ENCODE data around the gene RIT2.

DNA sequence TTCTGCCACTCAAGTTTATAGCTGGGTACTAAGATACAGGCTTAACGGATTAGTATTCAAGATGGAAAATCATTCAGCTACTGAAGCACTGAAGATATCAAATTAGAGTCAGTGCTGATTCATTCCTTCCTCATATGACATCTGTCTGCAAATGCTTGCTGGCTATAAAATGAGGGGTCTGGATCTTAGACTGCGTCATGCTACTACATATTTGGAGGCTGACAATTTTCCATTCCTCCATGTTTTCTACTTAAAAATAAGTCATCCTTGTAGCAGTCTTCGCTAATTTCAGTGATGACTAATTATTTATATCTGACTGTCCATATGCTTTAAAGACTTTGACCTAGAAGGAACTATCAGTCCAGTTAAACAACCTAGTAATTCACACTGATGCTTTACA, 233.4 kb downstream of the RIT2 start:
- TF ChIP-seq, protein P1, sequence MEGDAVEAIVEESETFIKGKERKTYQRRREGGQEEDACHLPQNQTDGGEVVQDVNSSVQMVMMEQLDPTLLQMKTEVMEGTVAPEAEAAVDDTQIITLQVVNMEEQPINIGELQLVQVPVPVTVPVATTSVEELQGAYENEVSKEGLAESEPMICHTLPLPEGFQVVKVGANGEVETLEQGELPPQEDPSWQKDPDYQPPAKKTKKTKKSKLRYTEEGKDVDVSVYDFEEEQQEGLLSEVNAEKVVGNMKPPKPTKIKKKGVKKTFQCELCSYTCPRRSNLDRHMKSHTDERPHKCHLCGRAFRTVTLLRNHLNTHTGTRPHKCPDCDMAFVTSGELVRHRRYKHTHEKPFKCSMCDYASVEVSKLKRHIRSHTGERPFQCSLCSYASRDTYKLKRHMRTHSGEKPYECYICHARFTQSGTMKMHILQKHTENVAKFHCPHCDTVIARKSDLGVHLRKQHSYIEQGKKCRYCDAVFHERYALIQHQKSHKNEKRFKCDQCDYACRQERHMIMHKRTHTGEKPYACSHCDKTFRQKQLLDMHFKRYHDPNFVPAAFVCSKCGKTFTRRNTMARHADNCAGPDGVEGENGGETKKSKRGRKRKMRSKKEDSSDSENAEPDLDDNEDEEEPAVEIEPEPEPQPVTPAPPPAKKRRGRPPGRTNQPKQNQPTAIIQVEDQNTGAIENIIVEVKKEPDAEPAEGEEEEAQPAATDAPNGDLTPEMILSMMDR (IDR thresholded peaks at IDR 0.05; ENCODE audit: low read depth, low read length) = no peak
- no peak for TF ChIP-seq EZH2phosphoT487 (IDR thresholded peaks at IDR 0.05; ENCODE audit: low read depth)

Data from OCI-LY3 (cell line).